OCI-LY7 (cell line): ENCODE measurements around the gene PLPPR1.

ENCODE experiments used
- CTCF ChIP-seq: fragments of 200-600 bp; sonication (generic); conservative IDR thresholded peaks from 2 replicates; pipeline ENCODE4 v1.5.1; 2014; ENCODE audit warnings: mild to moderate bottlenecking, antibody characterized with exemption, low read length, moderate library complexity, mixed read lengths
- EZH2phosphoT487 ChIP-seq: fragments of 200-600 bp; sonication (generic); IDR thresholded peaks from 2 replicates; pipeline ENCODE4 v1.6.1; 2018; ENCODE audit warnings: low read depth, borderline replicate concordance, mild to moderate bottlenecking, mixed run types, antibody characterized with exemption, low read length, moderate library complexity, mixed read lengths

- no peak for TF ChIP-seq CTCF
- no peak for TF ChIP-seq EZH2phosphoT487
Observed at GRCh38 chr9:101265261-101265660, 236.7 kb downstream of the PLPPR1 start.
